Epithelial cell of alveolus of lung (primary cell): ENCODE measurements around the gene UGP2. TPM values are rescaled to one million over a fixed set of nuclear protein-coding genes. Genes with fewer than 3 reads are reported as not detected.

ENCODE experiments used
- total RNA-seq: library from RNA; depleted of rRNA; stranded (reverse); fragments of >200 nt; gene quantifications from 2 replicates; pipeline ENCODE4 v1.2.1, GENCODE V29; 2015

The UGP2 gene
- 85.5 and 146 TPM in 2 replicates for total RNA-seq

GRCh38 chr2:63841254-63842022 lies at the start of gene UGP2:
TSS of gene UGP2 (plus strand) at chr2:63841896. CDS start at chr2:63842186, 290 bp downstream.

Other genes starting within 250 kb of the UGP2 start
- 14.6 and 14.9 TPM in 2 replicates for gene VPS54, start 177.5 kb downstream of the UGP2 start, total RNA-seq